PFSK-1 (cell line): ENCODE results near the gene SKOR2.

Source experiments
- FOXP2 ChIP-seq: optimal IDR thresholded peaks from 2 replicates; pipeline ENCODE3; 2011; ENCODE audit warnings: borderline replicate concordance, control low read depth, inconsistent platforms; ENCODE audit not compliant: insufficient read depth; ENCODE audit errors: extremely low read length, extremely low read depth
- POLR2AphosphoS5 ChIP-seq: IDR thresholded peaks from 2 replicates; pipeline ENCODE4 v1.6.1; 2012; ENCODE audit warnings: low read depth, mild to moderate bottlenecking, control low read depth, low read length, moderate library complexity
- SIN3A ChIP-seq: IDR thresholded peaks from 2 replicates; pipeline ENCODE4 v1.6.1; 2012; ENCODE audit warnings: mild to moderate bottlenecking, low read length, moderate library complexity, borderline replicate concordance; ENCODE audit not compliant: insufficient read depth
- TAF1 ChIP-seq: IDR thresholded peaks from 2 replicates; pipeline ENCODE4 v1.6.1; 2012; ENCODE audit warnings: low read length, control low read depth, borderline replicate concordance; ENCODE audit not compliant: insufficient read depth
- TF ChIP-seq, protein P1 (sequence below), 2 experiments: IDR thresholded peaks; 2 replicates each; pipeline versions ENCODE4 v1.6.1 to v1.8.0; 2011 to 2012; ENCODE audit warnings: low read depth in 2 of 2, low read length in 2 of 2, control low read depth in 1 of 2, inconsistent platforms in 1 of 2, mild to moderate bottlenecking in 1 of 2, moderate library complexity in 1 of 2; ENCODE audit not compliant: insufficient read depth in 1 of 2

The SKOR2 gene

DNA sequence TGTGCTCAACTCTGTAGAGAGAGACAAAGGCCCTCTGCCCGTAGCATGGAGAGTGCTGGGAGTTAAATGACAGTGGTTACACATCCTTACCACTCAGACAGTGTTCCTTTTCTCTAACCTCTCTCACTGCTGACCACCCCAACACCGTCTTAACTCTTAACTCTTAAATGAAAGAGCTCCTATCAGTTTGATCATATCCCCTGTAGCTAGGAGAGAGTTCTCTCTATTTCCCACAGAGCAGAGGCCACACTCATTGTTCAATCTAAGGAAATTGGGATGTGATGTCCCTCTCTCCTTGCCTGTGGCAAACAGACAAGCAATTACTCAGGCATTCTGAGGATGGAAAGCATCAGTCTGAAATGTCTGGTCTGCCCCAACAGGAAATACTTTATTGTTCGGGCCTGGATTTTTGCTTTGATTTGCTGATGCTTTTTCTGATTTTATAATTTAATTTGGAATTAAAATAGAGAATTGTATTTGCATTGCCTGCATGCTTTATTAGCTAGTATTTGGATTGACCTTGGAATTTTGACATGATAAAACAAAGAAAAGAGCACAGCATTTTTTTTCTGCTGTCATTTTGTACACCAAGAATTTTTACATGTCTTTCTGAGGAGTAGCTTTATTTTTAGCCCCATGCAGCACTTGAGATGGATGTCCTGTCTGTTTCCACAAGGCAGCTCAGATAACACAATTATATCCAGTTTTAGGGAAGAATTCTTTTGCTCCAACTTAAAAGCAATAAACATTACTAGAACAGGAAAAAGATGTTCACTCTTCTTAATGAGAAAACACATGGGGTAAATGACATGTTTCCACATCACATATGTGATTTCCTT lies 47.6 kb downstream of the SKOR2 start:
- TF ChIP-seq, protein P1, sequence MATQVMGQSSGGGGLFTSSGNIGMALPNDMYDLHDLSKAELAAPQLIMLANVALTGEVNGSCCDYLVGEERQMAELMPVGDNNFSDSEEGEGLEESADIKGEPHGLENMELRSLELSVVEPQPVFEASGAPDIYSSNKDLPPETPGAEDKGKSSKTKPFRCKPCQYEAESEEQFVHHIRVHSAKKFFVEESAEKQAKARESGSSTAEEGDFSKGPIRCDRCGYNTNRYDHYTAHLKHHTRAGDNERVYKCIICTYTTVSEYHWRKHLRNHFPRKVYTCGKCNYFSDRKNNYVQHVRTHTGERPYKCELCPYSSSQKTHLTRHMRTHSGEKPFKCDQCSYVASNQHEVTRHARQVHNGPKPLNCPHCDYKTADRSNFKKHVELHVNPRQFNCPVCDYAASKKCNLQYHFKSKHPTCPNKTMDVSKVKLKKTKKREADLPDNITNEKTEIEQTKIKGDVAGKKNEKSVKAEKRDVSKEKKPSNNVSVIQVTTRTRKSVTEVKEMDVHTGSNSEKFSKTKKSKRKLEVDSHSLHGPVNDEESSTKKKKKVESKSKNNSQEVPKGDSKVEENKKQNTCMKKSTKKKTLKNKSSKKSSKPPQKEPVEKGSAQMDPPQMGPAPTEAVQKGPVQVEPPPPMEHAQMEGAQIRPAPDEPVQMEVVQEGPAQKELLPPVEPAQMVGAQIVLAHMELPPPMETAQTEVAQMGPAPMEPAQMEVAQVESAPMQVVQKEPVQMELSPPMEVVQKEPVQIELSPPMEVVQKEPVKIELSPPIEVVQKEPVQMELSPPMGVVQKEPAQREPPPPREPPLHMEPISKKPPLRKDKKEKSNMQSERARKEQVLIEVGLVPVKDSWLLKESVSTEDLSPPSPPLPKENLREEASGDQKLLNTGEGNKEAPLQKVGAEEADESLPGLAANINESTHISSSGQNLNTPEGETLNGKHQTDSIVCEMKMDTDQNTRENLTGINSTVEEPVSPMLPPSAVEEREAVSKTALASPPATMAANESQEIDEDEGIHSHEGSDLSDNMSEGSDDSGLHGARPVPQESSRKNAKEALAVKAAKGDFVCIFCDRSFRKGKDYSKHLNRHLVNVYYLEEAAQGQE (IDR thresholded peaks at IDR 0.05; ENCODE audit: insufficient read depth in 1 of 2, low read depth in 2 of 2, low read length in 2 of 2), result no peak
- no peak for TF ChIP-seq SIN3A
- no peak for TF ChIP-seq POLR2AphosphoS5
- no peak for TF ChIP-seq TAF1
- no peak for TF ChIP-seq FOXP2

- TF ChIP-seq TAF1, result no peak
- TF ChIP-seq SIN3A, result no peak
- no peak for TF ChIP-seq POLR2AphosphoS5
- no peak for TF ChIP-seq FOXP2
- TF ChIP-seq, protein P1 (IDR thresholded peaks at IDR 0.05; ENCODE audit: insufficient read depth in 1 of 2, low read depth in 2 of 2, low read length in 2 of 2), result no peak
Observed at GRCh38 chr18:47191961-47192360, 59.5 kb downstream of the SKOR2 start.

- no peak for TF ChIP-seq TAF1
- TF ChIP-seq POLR2AphosphoS5, result no peak
- no peak for TF ChIP-seq SIN3A
- no peak for TF ChIP-seq FOXP2
- TF ChIP-seq, protein P1 (IDR thresholded peaks at IDR 0.05; ENCODE audit: insufficient read depth in 1 of 2, low read depth in 2 of 2, low read length in 2 of 2), result no peak
Observed at GRCh38 chr18:47187721-47188120, 63.7 kb downstream of the SKOR2 start.

- TF ChIP-seq TAF1, result no peak
- no peak for TF ChIP-seq FOXP2
- TF ChIP-seq POLR2AphosphoS5, result no peak
- no peak for TF ChIP-seq SIN3A
- TF ChIP-seq, protein P1 (IDR thresholded peaks at IDR 0.05; ENCODE audit: insufficient read depth in 1 of 2, low read depth in 2 of 2, low read length in 2 of 2), result no peak
Observed at GRCh38 chr18:47184419-47185050, 66.9 kb downstream of the SKOR2 start.

DNA sequence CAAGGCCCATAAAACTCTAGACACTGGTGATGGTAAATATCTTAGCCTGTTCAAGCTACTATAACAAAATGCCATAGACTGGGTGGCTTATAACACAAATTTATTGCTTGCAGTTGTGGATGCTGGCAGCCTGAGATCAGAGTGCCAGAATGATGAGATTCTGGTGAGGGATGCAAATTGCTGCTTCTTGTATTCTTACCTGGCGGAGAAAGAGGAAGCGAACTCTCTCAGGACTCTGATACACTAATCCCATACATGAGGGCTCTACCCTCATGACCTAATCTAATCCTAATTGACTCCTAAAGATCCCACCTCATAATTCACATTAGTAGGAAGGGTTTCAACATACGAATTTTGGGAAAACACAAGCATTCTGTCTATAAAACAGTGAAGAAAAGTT lies 70.7 kb downstream of the SKOR2 start:
- TF ChIP-seq, protein P1 (IDR thresholded peaks at IDR 0.05; ENCODE audit: insufficient read depth in 1 of 2, low read depth in 2 of 2, low read length in 2 of 2), result no peak
- TF ChIP-seq FOXP2 (no peak), SIN3A (no peak), TAF1 (no peak), POLR2AphosphoS5 (no peak)
